ENCODE measurements around the gene SYT11.
"Not testable (repeated sequence)": the region's sequence is repeated elsewhere in the genome, so short reads cannot be mapped to it uniquely, and the experiment has no call there.

Gene SYT11, protein sequence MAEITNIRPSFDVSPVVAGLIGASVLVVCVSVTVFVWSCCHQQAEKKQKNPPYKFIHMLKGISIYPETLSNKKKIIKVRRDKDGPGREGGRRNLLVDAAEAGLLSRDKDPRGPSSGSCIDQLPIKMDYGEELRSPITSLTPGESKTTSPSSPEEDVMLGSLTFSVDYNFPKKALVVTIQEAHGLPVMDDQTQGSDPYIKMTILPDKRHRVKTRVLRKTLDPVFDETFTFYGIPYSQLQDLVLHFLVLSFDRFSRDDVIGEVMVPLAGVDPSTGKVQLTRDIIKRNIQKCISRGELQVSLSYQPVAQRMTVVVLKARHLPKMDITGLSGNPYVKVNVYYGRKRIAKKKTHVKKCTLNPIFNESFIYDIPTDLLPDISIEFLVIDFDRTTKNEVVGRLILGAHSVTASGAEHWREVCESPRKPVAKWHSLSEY

DNA sequence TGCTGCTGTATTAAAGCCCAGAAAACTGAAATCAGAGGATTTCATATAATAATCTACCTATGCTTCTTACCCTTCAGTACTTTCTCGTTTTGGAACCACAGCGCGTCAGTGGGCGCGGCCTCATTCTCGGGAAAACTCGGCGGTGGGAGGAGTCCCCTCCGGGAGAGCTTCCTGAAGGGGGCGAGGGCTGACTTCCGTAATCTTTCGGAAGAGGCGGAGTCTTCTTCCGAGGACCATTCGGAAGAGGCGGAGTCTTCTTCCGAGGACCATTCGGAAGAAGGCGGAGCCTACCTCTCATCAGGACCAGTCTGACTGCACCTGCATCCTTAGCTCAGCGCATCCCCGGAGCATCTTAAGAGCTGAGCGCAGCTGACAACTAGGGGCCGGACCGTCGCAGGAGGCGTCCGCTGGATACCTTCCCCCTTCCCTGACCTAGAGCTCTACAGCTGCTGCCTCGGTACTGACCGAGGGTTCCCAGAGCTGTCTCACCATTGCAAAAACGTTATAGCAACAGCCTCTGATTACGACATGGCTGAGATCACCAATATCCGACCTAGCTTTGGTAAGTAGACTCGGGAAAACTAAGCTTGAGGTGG, at the start of gene SYT11:
Gene SYT11 (plus strand): TSS at position 334 of the 596 bp plus-strand sequence. CDS start 195 bp downstream, at position 529.
- DNase-seq (ENCODE audit: low read depth): peak; percentile 89

DNA sequence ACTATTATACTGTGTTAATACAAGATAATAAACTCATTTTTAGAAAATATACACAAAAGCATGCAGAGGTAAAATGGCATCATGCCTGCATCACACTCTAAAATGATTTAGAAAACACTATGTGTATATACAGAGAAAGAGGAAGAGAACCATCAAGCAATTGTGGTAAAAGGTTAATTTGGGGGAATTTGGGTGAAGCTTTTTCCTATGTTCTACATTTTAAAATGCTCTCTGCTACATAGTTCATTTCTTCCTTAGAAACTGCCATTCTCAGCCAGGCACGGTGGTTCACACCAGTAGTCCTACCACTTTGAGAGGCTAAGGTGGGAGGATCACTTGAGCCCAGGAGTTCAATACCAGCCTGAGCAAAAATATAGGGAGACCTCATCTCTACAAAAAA, 46.5 kb upstream of the SYT11 start:
- DNase-seq (ENCODE audit: low read depth): no peak

DNA sequence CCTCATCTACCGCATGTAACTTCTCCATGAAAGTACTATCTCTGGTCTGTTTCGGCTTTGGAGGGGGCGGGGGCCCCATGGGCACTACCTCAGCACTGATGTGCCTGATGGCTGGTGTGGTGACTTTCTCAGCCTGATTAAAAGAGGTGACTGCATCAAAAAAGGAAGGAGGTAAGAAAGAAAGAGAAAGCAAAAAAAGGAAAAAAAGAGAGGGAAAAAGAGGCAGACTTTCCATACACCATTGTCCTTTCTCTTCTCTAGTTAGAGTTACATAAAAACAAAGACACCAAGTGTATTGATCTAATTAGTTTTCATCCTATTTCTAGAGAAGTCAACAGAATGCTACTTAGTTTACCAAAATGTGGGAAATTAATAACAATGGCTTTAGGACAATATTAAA, 45.7 kb upstream of the SYT11 start:
- DNase-seq (ENCODE audit: low read depth): no peak

DNA sequence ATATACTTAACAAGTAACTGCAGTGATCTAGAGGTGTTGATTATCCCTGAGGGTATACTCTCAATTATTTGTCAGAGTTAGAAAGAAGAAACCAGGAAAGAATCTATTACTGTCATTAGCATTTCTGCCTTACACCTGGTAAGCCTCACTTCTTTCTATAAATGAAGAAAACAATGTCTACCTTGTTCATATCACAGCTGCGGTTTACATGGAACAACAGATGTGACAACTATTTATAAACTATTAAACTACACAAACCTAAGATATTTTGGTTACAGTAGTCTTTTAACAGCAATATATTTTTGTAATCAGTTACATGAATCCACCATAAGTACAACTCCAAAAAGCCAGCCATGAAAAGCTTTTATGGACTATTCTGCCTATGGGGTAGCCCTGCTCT, 43.0 kb upstream of the SYT11 start:
- DNase-seq (ENCODE audit: low read depth): no peak

DNA sequence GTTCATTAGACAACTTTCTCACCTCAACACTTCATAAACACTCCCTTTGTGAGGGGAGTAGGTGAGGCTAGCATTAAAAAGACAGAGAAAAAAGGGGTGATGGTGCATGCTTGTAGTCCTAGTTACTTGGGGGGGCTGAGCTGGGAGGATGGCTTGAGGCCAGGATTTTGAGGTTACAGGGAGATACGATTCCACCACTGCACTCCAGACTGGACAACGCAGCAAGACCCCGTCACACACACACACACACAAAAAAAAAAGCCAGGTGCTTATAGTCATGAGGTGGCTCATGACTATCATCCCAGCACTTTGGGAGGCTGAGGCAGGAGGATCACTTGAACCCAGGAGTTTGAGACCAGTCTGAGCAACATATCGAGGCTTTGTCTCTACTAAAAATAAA, 31.9 kb upstream of the SYT11 start:
- no peak for DNase-seq (ENCODE audit: low read depth)

DNA sequence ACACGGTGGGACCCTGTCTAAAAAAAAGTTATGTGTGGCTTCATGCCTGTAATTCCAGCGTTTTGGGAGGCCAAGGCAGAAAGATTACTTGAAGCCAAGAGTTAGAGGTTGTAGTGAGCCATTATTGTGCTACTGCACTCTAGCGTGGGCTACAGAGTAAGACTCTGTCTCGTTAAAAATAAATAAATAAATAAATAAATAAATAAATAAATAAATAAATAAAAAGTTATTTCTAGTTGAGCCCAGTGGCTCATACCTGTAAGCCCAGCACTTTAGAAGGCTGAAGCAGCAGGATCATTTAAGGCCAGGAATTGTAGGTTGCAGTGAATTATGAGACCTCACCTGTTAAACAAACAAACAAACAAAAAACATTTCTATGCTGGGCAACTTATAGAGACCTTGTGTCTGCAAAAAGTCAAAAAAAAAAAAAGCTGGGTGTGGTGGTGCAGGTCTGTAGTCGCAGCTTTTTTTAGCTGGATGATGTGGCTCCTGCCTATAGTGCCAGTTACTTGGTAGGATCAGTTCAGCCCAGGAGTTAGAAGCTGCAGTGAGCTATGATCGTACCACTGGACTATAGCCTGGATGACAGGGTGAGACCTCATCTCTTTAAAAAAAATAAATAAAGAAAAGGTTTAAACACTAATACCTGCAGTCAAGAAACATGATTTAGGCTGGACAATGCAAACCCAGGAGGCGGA, 27.9 kb upstream of the SYT11 start:
- no peak for DNase-seq (ENCODE audit: low read depth)

DNA sequence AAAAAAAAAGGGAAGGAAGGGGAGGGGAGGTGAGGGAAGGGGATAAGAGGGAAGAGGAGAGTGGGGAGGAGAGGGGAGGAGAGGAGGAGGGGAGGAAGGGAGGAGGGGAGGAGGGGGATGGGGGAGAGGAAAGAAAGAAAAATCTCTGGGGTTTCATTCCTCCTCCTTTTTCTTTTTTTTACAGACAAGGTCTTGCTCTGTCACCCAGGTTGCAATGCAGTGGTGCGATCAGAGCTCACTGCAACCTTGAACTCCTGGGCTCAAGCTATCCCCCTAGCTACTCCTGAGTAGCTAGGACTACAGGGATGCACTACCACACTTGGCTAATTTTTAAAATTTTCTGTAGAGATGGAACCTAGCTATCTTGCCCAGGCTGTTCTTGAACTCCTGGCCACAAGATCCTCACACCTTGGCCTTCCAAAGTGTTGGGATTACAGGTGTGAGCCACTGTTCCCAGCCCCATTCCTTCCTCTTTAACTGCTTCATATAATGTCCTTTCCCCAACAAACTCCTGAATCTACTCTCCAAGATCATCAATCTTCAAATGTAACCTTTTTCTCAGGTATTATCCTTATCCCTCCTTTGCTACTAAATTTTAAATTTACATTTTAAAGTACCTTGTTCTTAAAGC, 25.6 kb upstream of the SYT11 start:
- no peak for DNase-seq (ENCODE audit: low read depth)

DNA sequence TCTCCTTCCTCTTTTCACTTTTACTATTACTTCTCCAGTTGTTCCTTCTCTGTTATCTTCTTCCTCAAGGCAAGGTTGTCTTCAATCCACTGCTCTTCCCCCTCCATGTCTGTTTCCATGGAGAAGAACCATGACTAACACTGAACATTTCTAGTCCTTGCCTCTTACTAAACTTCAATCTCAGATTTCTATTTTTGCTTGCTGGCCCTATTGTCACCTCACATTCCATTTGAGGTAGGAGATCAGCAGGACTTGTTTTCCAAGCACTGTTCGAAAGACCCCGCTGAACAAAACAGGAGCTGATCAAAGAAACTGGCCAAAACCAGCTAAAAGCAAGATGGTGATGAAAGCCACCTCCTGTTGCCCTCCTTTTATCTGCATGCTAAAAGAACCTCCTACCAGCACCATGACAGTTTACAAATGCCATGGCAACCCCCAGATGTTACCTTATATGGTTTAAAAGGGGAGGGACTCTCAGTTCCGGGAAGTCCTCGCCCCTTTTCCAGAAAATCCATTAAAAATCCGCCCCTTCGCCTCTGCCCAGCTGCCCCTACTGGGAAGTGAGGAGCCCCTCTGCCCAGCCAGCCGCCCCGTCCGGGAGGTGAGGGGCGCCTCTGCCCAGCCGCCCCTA, 25.0 kb upstream of the SYT11 start:
- peak; percentile 61 for DNase-seq (ENCODE audit: low read depth)

DNA sequence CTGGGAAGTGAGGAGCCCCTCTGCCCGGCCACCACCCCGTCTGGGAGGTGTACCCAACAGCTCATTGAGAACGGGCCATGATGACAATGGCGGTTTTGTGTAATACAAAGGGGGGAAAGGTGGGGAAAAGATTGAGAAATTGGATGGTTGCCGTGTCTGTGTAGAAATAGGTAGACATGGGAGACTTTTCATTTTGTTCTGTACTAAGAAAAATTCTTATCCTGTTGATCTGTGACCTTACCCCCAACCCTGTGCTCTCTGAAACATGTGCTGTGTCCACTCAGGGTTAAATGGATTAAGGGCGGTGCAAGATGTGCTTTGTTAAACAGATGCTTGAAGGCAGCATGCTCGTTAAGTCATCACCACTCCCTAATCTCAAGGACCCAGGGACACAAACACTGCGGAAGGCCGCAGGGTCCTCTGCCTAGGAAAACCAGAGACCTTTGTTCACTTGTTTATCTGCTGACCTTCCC, 24.4 kb upstream of the SYT11 start:
- not testable (repeated sequence) for DNase-seq (ENCODE audit: low read depth)

DNA sequence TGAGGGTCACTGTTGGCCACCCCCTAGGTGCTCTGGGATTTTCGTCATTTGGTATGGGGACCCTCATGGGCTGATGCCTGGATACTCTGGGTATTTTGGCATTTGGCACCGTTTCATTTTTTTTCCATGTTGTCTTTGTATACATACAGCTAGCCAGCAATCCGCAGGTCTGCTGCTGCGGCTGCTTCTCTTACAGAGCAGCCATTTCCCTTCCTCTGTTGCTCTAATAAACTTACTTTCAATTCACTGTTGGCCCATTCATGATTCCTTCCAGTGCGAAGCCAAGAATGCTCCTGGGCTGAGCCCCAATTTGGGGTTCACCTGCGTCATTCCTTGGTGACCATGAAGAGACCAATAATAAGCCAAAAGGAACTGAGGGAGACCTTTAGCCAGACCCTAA, 23.8 kb upstream of the SYT11 start:
- no peak for DNase-seq (ENCODE audit: low read depth)

DNA sequence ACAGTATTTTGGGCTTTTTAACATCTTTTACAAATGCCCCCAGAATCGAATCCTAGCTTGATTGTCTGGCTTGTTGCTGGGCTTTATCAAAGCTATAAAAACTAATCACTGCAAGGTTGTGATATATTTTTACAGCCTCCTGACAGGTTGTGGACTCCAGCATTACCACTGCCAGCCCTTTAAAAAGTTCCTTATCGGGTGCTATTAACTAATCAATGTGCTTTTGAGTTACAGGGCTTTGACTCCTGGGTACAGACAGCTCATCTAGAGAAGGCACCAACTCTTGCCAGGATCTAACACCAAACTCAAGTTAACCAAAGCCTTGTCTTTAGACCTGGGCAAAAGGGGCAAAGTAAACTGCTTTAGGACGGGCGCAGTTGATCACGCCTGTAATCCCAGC, 19.0 kb upstream of the SYT11 start:
- no peak for DNase-seq (ENCODE audit: low read depth)

DNA sequence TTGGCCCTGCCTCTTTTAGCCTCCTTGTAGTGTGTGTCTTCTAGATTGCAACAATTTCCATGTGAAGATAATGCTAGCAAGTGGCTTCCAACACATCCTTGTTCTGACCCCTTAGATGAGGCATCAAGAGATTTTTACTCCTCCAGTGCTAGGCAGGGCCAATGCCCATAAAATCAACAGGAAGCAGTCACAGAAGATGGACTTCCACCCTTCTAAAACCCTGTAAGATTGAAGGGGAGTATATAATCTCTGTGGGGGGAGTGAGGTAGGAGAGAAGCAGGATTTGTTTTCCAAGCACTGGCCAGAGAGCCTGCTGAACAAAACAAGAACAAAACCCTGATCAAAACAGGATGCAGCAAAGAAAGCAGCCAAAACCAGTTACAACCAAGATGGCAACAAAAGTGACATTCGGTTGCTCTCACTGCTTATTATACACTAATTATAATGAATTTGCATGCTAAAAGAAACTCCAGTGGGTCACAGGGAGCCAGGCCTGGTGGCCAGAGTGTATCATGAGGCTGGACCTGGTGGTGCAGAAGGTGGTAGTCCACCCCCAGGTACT, 14.4 kb upstream of the SYT11 start:
- no peak for DNase-seq (ENCODE audit: low read depth)

DNA sequence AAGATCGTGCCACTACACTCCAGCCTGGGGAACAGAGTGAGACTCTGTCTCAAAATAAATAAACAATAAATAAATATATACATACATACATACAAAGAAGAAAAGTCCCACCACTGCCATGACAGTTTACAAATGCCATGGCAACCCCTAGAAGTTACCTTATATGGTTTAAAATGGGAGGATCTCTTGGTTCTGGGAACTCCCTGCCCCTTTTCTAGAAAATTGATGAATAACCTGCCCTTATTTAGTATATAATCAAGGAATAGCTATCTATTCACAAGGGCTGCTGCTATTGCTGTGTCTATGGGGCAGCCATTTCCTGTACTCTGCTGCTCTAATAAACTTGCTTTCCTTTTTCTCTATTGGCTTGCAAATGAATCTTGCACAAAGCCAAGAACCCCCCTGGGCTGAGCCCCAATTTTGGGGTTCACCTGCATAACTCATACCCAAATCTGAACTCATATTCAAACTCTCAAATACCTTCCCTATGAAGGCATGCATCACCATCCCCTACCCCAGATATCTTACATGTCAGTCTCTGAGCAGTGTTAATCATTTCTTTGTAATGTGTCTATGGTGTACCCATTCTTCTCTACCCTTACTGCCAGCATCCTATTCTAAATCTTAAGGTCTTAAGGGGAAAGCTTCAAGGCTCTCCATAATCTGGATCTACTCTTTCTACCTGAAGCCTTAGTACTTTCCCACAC, 11.4 kb upstream of the SYT11 start:
- DNase-seq (ENCODE audit: low read depth): no peak

DNA sequence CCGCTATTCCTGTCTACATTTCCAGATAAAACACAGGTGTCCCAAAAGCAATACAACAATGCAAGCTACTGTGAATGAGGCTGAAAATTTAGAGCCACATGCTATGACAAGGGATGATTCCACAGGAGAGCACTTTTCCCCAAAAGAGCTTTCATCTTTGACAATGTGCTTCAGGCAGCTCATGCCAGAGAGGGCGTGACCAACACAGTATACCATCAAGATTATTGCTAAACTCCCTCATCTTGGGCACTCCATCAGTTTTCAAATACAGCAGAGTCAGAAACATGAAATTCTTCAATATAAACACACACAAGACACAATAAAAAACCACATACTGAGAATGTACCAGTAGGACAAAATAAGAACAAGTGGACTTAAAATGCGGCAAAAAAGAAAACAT, 9.0 kb upstream of the SYT11 start:
- no peak for DNase-seq (ENCODE audit: low read depth)

DNA sequence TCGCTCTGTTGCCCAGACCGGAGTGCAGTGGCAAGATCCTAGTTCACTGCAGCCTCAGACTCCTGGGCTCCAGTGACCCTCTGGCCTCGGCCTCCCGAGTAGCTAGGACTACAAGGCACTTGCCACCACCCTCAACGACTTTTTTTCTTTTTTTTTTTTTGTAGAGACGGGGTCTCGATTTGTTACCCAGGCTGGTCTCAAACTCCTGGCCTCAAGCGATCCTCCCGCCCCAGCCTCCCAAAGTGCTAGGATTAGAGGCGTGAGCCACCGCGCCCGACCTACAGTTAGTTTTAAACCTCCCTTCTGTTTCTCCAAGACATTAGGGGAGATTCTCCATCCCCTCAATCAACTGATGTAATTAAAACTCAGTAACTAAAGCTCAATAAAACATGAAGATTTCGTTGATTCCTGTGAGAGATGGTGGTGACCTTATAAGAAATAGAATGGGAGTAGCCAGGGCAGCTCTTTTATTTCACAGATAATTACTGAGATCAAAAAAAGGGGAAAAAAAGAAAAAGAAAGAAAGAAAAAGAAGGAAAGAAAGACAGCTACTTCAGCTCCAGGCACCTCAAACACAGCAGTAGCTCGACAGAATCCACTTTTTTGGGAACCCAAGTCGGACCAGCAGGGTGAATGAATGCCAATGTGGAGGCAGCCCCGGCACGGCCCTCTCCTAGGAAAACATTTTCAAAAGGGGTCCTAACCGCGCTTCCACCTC, 3.0 kb upstream of the SYT11 start:
- no peak for DNase-seq (ENCODE audit: low read depth)

DNA sequence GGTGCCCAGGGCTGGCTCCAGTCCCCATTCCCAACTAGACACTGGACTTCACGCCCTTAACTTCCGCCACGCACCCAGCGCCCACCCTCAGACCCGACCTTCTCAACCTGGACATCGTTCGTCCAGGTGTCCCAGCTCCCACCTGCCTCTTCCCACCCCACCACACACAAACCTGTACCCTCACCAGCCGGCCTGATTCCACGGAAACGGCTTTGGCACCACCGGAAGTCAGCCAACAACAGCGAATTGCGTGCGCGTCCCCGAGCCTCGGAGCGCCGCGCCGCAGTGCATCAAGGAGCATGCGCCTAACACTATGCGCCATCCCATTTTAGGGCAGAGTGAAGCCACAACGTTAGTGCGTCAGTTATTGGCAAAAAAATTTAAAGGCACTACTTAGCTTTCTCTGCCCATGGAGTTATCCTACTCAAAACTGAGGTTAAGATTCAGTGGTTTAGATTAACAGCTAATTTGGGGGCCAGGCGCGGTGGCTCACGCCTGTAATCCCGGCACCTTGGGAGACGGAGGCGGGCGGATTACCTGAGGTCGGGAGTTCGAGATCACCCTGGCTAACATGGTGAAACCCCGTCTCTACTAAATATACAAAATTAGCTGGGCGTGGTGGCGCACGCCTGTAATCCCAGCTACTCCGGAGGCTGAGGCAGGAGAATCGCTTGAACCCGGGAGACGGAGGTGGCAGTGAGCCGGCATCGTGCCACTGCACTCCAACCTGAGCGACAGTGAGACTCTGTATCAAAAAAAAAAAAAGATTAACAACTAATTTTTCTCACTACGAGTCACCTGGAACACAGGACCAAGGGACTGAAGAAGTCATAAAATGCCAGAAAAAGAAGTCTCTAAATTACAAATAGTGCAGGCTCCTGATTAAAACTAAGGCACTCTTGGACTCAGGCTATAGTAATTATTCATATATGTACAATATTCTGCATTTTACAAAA, 2.1 kb upstream of the SYT11 start, which contains the start of gene GON4L:
Gene GON4L (minus strand): TSS at position 240 of the 956 bp plus-strand sequence. CDS start 3,434 bp downstream, outside the sequence.
- no peak for DNase-seq (ENCODE audit: low read depth)

DNA sequence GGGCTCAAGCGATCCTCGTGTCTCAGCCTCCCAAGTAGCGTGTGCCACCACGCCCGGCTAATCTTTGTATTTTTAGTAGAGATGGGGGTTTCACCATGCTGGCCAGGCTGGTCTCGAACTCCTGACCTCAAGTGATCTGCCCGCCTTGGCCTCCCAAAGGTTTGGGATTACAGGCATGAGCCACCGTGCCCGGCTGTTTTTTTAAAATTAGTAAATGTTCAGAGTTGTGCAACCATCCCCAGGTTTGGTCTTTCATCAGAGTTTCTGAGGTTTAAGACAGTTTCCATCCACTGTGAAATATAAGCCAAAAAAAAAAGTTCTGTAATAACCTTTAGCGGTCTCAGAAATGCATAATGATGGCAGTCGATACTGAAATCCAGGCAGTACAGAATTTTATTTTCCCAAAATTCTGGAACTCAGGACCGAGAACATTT, 550 bp upstream of the SYT11 start:
- no peak for DNase-seq (ENCODE audit: low read depth)

DNA sequence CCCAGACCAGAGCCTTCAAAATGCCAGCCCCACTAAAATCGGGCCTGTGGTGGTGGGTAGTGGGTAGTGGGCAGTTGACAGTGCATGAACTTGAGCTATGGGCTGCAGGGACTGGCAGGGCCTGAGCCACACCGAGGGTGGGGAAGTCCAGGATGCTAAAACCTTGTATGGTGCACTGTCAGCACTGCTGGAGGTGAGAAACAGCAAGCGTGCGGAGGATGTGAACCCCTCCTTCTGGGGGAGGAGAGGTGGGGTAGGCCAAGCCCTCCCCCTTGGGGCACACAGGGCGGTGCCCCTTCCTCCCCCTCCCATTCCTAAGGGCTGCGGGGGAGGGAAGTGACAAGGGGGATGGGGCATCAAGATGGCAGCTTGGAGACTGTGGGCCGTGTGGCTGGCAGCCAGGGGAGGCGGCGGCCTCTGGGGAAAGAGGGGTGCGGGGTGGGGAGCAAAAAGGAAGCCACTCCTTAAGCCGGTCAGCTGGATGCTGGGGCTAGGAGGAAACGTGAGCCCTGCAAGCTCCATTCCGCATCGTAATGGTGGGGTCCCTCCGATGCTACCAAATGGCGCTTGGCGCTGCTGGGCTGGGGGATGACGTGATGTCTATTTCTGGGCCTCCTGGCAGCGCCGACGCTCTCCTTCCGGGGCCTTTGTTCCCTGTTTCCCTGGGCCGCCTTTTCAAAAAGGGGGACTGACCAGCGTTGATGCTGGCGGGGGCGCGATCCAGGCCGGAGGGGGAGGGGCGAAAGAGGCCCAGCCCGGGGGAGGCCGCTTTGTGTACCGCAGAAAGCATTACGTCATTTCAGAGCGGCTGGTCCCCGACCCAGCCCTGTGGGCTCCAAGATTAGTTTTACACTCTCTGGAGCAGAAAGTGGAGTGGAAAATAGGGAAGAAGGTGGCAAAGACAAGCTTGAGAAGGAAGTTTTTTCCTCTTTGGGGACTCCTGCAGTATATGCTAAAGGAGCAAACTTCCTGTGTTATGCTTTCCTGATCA, 809 bp downstream of the SYT11 start:
- DNase-seq (ENCODE audit: low read depth): peak; percentile 57

Measured in non-pigmented ciliary epithelial cell (primary cell).